Left hindlimb (tissue), 1 donor: ENCODE results near the gene HEYL.

Experiments
- DNase-seq: peaks from one replicate; pipeline ENCODE4 v3.0.0-alpha.2; 2018

The HEYL gene

DNA sequence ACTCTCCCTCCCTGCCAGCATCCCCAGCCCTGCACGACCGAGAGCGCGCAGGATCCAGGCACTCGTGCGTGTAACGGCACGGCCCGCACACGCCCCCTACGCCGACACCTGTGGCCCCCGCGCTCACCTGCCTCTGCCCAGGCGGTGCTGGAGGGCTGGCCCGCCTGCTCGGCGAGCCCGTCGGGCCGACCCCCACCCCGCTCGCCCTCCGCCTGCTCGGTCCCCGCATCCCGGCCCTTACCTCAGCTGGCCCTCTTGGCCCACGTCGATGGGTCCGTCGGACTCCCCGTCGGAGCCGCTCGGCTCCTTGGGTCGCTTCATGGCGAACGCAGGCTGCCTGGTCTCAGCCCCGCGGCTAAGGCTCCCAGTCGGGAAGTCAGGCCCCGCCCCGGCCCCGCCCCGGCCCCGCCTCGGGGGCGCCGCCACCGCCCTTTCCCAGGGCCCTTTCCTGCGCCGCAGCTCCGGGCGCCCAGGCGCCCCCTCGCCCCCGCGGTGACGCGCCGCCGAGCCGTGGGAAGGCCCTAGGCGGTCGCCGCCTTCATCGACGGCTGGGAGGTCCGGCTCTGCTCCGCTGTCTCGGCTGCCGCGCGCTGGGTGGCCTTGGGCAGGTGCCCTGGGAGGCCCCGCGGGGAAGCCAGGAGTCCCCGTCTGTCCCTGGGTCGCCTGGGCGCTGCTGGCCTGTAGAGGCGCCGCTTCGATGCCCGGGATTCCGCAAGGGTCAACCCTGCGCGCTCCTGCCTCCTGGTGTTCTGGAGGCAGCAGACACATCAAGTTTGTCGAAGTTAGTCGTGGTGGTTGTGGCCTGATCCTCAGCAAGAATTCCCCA lies at the start of gene HEYL:
HEYL (minus strand) TSS at position 339 of the 826 bp plus-strand sequence; CDS start at position 321, 18 bp downstream.
- DNase-seq = peak; percentile 76

DNA sequence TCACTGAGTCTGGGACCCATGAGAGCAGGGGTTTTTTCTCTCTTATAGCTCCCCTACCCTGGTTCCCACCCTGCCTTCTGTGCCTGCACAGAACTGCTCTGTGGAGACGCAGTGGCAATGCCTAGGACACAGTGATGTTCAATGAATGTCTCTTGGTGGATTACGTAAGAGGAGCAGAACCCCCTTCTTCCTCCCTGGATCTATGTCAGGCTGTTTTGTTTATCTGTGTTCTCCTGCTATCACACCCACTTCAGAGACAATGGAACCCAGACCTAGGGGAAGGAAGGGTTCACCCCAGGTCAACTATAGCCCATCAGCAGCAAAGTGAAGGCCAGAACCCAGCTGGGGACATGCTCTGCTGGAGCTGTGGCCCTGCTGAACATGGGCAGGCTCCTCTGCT lies 49.8 kb upstream of the HEYL start:
- DNase-seq = no peak

DNA sequence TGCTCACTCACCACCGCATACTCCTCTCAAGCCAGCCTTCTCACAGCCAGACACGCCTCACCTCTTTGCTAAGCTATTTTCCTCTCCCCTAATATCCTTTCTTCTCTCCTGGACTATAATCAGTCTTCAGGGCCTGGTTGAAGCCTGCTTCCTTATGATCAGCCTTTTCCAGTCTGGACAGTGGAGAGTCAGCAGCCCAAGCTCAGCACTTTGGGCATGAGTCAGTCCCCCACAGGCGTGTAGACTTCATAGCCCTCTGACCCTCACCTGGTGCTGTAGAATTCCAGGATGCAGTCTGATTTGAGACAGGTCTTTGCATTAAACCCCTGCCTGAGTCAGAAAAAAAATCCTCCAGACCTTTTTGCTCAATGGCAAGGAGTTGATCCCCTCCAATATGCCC lies 49.3 kb upstream of the HEYL start:
- no peak for DNase-seq

DNA sequence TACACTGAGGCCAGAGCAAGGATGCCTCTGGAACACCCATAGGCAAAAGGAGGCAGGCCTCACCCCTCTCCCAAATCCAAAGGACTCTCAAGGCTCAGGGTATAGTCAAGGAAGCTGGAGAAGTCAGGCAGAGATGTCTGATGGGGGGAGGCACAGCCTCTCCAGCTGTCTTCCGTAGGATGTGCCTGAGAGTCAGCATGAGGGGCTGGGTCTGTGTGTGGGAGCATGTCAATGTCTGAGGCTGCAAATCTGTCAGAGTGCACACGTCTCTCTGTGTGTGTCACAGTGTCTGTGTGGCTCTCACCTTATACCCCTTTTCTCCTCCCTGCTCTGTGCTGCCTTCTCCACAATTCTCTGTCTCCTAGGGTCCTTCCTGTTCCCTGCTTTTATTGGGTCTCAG lies 47.8 kb upstream of the HEYL start:
- DNase-seq = no peak

DNA sequence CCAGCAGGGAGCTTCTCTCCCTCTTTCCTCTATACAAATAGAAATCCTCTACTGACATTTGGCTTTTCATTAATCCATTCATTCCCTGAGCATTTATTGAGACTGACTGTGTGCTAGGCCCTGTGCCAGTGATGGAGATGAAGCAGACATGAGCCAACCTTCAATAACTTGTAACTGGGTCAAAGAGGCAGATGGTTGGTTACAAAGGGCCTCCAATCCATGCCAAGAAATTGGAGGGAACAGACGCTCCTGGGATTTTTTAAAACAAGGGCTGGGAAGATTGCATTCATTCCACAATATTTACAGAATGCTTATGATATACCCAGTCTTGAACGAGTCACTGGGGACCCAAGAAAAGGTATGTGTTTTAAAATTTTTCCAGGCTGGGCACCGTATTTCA lies 45.6 kb upstream of the HEYL start:
- no peak for DNase-seq

DNA sequence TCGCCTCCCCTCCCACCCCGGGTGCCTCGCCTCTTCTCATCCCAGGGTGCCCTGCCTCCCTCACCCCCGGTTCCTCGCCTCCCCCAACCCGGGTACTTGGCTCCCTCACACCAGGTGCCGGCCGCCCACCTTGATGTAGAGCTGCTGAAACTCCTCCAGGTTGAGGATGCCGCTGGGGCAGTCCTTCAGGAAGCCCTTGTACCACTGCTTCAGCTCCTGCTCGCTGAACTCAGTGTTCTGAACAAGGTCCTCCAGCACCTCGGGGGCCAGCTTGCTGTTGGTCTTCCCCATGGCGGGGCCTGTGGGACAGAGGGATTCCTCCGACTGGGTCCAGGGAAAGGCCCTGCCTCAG lies 44.8 kb upstream of the HEYL start:
- DNase-seq = no peak

DNA sequence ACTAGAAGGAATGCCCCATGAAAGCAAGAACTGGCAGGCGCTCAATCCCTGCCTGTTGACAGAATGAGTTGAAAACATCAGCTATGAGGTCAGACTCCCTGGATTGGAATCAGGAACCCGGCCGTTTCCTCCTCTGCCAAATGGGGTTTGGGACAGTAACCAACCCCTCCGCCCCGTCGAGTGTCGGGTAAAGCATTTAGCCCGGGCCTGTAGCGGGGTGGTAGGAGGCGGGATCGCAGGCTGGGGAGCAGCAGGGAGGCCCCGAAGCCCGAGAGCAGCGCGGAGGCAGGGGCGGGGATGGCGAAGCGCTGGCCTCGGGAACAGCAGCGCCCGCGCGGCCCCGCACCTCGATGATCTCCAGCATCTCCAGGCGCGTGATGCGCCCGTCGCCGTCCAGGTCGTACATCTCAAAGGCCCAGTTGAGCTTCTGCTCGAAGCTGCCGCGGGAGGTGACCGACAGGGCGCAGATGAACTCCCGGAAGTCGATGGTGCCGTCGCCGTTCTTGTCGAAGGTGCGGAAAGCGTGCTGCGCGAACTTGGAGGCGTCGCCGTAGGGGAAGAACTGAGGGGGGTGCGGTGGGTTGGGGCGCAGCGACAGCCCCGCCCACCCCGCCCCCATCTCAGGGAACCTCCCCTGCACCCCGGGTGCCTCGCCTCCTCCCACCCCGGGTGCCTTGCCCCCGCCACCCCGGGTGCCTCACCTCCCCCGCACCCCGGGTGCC lies 44.3 kb upstream of the HEYL start:
- no peak for DNase-seq

DNA sequence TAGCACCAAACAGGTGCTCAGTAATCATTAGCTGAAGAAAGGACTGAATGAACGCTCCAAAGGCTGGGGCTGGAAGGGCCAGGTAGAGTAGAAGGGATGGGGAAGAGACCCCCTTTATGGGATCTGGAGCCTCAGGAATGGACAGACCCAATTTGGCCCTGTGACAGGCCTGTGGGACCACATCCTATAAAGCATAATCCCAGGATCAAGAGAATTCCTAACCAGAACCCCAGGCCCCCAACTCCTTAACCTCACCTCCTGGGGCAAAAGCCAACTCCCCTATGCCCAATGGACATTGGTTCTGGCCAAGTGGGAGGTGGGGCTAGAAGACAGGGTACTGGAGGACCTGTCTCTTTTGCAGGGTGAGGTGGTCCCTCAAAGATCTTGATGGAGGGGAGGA lies 42.6 kb upstream of the HEYL start:
- DNase-seq = no peak

DNA sequence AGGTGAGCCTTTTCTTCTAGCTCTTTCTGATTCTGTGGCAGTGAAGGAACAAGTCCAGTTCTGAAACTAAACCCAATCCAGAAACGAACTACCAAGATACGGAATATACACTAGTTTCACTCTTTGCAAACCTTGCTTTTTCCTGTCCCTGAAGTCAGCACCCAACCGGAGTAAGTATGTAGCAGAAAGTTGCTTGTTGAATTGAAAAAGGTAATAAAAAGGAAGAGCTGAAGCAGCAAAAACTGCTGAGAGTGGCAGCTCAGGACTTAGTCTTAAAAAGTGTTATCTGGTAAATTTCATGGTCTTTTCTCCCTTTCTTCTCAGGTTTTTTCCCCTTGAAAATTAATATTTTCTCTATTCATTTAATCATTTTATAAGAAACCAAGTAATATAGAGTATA lies 41.9 kb upstream of the HEYL start:
- DNase-seq = no peak

DNA sequence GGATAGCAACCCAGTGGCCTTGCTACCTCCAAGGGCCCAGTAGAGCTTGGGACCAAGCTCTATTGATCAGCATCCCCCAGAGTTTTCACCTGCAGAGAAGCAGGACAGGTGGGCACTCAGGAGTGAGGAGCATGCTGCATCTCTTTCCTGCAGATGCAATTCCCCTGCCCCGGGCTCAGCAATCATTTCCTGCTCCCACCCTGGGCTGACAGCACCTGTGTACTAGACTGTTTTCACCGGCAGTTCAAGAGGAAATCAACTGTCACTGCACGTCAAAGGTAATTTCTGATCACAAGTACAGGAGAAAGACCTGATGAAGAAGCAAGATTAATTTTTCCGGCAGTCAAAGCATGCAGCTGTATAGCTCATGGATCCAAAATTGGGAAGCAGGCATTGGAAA lies 41.3 kb upstream of the HEYL start:
- DNase-seq = no peak

DNA sequence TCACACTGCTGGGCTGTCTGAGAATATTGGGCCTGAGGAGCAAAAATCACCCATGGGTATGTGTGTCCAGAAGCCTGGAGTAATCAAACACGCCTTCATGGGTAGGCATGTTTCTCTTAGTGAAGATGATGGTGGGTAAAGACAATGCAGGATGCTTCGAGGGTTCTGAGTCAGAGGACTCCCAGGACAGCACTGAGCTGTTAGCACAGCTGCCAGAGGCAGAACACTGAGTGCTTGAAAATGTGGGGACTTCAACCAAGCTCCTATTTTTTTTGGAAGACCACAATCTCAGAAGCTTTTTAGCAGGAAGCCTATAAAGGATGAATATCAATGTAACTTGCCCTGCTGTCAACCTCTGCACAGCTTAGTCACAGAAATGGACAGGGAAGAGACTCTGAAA lies 40.4 kb upstream of the HEYL start:
- no peak for DNase-seq

DNA sequence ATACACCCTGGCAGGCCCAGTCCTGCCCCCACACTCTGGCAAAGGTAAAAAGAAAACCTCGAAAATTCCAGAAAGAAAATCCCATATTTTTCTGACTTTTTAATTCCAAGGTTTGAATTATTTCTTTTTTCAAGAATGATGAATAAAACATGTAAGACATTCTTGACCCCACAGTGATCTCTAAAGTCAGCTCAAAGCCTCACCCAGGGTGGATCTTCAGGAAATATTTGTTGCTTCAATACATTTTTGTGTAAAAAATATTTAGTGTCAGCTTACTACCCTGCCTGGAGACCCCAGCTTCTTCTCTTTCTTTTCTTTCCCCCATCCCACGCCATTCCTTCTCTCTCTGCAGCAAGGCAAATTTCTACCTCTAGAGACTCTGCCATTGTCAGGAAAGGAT lies 39.4 kb upstream of the HEYL start:
- no peak for DNase-seq

DNA sequence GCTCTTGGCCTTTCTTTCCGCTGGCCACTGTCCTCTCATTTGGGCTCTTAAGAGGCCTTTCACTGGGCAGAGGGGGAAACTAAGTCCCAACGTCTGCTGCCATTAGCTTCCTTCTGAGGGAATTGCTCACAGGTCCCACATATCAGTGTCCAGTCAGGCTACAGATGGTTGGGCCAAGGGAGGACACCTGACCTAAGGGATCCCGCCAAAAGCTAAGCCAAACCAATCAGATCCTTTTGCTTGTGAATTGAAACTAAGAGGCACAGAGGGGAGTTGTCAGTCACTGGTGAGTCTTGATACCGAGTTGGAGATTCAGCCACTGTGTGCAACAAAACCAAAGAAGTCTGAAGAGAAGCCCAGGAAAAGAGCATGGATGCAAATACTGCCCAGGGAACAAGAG lies 38.2 kb upstream of the HEYL start:
- DNase-seq = no peak

DNA sequence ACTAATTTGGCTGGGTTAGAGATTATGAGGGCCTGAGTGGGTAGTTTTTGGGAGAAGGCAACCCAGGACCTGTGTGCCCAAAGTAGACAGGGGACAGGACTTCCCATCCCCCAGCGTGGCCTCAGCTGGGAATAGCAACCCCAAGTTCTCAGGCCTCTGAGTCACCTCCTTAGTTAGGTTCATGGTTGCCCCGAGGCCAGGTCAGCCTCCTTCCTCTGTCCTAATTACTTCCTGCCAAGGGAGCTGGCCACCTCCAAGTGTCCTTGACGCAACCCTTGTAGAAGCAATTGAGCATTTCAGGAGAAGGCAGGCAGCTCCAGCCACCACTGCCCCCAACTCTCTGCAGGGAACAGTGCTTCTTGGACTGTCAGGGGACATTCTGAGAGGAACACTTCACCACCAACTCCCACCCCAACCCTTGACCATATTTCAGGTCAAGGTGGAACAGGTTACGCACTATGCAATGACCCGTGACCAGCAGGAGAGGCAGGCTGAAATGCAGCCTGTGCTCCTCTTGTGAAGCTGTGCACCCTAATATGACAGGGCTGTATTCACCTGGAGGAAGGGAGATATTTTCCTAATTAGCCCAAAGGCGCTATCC lies 37.6 kb upstream of the HEYL start:
- DNase-seq = no peak

DNA sequence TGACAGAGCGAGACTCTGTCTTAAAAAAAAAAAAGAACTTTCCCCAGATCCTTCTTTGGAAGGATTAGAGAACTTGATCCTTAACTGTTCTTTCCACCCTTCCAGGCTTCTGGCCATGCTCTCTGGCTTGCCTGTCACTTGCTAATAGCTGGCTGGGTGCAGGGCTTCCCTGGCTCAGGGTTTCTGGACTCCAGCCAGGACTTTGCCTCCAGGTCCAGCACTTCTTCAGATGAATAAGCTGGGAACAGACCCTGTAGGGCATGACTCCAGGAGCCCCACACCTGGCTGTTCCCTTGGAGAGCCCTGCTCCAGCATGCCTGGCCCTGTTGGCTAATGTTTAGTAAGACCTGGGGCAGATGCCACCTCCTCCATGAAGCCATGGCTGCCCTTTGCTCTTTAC lies 35.8 kb upstream of the HEYL start:
- no peak for DNase-seq

DNA sequence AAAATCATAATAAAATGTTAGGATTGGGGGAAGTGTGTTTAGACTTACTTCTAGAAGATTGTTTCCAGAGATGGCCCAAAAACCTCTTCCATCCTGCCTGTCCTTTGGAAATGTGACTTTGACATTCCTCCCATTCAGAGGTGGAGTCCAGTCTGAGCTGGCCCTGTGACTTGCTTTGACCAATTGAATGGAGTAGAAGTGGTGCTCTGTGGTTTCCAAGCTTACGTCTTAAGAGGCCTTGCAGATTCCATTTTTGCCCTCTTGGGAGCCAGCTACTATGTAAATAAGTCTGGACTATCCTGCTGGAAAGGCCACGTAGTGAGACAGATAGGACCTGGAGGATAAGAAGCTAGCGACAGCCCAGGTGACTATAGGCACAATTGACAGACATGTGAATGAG lies 33.8 kb upstream of the HEYL start:
- no peak for DNase-seq

DNA sequence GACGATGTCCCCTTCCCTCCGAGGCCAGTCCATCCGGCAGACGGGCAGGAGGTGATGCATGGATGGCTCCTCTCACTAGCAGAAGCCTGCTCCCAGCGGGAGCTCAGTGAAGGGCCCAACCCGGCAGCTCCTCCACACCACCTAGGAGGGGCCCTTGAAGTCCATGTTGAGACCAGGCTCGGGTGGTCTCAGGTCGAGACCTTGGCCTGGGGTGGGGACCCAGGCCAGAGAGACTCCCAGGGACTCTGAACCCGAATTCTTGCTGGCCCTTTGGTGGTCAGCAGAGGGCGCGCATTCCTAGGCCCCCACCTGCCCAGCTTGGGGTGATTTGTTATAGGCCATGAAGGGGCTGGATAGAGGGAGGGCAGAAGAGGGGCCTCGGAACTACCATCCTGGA lies 33.1 kb upstream of the HEYL start:
- no peak for DNase-seq

DNA sequence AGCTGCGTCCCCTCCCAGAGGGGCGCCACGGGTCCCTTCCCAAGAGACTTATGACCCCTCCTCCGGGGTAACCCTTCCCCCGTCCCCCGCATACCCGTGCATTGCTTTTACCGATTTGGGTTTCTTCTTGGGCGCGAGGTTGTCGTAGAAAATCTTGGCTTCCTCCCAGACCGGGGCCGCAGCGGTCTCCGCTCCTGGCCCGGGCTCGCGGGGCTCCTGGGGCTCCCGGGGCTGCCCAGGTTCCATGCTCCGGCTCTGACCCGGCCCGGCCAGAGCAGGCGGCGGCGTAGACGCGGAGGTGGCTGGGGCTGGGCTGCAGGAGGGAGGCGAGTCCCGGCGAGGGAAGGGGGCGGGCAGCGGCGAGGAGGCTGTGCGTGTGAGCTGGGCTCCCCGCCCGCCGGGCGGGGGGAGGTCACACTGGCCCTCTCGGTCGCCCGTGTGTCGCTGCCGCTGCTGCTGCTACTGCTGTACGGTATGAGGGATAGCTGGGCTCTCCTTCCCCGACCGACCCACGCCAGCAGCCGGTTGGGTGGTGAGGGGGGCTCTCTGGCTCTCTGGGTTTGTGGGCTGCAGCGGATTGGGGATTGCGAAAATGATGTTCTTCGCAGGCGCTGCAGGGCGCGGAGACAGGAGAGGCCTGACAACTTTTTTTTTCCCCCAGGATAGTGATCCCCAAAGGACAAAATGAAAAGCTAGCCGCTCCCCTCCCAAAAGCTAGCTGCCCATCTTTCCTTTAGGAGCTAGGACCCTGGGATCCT lies 32.5 kb upstream of the HEYL start, which contains the start of gene NT5C1A:
NT5C1A (minus strand) TSS at position 315 of the 758 bp plus-strand sequence; CDS start at position 246, 69 bp downstream.
- DNase-seq = no peak

DNA sequence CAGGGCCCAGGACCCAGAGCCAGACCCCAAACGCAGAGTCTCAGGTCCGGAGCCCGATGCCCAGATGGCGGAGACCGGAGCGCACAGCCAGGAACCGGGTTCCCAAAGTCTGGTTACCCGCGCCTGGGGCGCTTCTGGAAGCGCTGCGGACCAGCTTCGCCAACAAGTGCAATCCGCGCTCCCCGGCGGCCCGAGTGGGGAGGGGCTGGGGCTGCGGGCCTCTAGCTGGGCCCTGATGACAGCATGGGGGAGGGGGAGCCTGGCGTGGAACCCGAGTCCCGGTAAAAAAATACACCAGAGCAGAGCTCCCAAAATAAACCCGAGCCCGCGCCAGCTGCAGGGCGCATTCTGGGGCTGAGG lies 32.0 kb upstream of the HEYL start:
- peak; percentile 62 for DNase-seq

DNA sequence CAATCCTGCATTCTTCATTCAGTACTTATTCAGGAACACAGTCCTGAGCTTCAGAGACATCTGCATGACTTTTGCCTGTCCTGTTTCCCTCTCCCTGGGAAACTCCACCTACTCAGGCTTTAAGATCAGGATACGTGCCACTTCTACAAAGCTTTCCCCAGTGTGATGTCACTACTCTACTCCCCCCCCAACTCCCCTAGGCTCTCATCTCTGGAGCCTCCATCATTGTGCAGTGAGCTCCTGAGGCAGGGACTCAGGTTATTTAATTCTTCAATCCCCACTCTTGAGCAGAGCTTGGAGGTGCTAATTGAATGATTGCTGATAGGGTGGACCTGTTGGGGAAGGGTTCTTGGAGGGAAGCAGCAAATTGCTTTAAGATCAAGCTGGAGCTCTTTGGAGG lies 31.2 kb upstream of the HEYL start:
- DNase-seq = no peak

DNA sequence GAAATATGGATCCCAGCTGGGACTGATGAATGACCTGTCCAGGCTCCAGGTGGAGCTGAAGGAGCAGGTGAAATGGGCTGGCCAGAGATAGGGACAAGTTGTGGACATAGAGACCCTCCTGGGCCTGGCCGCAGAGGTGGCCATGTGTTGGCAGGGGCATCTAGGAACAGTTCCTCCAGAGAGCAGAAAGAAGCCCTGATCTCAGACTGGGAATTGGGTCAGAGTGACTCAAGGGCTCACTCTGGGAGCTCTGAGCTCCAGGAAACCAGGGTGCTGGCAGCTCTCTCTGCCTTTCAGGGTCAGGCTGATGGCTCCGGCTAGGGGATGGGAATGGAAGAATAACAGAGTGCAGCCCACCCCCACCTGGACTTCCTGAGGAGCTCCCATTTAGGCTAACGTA lies 29.5 kb upstream of the HEYL start:
- DNase-seq = no peak

DNA sequence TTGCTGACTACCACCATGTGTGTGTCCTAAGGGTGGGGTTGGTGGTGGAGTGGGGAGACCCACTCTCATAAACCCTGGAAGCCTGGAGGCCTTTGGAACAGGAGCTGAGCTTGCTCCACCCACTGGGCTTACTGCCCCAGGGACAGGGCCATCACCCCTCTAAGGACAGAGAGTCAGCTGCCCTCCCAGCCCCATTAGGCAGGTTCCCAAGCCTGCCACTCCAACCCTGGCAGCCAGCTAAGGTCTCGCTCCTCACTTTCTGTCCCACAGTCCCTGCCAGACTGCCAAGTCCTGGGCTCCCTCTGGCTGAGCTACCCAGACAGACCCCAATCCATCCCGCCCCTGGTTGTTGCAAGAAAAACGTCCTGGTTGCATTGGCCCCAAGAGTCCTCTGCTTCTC lies 28.7 kb upstream of the HEYL start:
- no peak for DNase-seq

DNA sequence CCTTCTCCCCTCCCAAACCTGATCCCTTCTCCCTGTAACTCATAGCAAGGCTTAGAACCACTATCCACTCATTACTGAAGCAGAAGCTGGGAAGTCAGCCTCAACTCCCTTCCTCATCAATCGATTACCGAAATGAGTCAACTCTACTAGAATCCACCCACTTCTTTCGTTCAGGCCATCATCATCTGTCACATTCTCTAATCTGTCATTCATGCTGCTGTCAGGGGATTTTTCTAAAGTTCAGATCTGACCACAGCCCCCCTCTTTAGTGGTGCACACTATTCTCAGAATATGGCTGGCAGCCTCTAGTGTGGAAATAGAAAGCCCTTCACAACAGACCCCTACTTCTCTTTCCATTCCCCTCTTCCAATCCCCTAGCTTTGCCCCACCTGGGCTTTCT lies 27.3 kb upstream of the HEYL start:
- no peak for DNase-seq

DNA sequence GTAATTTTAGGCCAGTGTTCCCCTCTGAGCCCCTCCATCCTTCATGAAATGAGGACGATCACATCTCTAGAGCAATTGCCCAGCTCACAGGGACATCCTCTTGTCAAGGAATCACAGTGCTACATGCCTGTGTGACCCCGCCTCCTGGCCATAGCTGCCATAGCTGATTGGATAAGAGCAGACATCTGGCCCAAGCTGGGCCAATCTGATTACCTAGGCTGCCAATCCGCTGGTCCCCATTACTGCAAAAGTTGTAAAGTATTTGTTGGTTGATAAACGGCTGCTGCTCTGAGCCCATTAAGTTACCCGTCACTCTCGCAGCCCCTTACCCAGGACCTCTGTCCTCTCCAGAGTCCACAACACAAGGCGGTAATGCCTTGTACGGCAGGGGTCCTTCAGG lies 24.1 kb upstream of the HEYL start:
- no peak for DNase-seq
